Kidney epithelial cell (primary cell): ENCODE results near the gene ADCY2. TPM values are rescaled to one million over a fixed set of nuclear protein-coding genes. Genes with fewer than 3 reads are reported as not detected.
"Not testable (repeated sequence)": the region's sequence is repeated elsewhere in the genome, so short reads cannot be mapped to it uniquely, and the experiment has no call there.

ENCODE experiments used
- DNase-seq: peaks from one replicate; pipeline ENCODE4 v3.0.0-alpha.2; 2010; ENCODE audit warnings: low read depth
- H3K27me3 ChIP-seq: 2 replicates; pipeline ENCODE4 v1.6.0; 2011; ENCODE audit warnings: low read length; ENCODE audit not compliant: control insufficient read depth, insufficient read depth
- H3K36me3 ChIP-seq: 2 replicates; pipeline ENCODE4 v1.5.1; 2011; ENCODE audit warnings: low read length; ENCODE audit not compliant: control insufficient read depth, insufficient read depth
- H3K4me3 ChIP-seq: 2 replicates; pipeline ENCODE4 v1.5.1; 2011; ENCODE audit warnings: low read depth, mild to moderate bottlenecking, control low read depth, low read length
- total RNA-seq: library from RNA; depleted of rRNA; stranded (reverse); fragments of >200 nt; gene quantifications from 2 replicates; pipeline ENCODE4 v1.2.3, GENCODE V29; 2015
- TF ChIP-seq, protein P1 (sequence below): IDR thresholded peaks from 2 replicates; pipeline ENCODE4 v1.5.1; 2011; ENCODE audit warnings: mild to moderate bottlenecking, moderate library complexity, low read length, control low read depth, inconsistent platforms; ENCODE audit not compliant: insufficient read depth, poor library complexity, severe bottlenecking

Gene ADCY2
- total RNA-seq, 1 donor from 2014 or later, result 0.25 TPM

DNA sequence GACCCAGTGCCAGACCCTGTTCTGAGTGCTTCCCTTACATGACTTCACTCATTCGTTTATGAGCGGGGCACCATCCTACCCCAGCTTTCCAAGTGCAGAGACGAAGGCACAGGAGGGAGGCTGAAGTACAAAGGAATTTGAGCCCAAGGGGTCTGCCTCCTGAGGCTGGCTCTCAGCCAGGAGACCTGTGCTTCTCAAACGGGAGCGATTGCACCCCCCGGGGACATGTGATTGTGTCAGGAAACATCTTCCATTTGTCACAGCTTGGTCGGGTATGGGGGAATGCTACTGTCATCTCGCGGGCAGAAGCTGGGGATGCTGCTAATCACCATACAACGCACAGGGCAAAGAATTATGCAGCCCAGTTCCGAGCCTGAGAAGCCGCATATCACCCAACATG is 23.9 kb downstream of the ADCY2 start:
- TF ChIP-seq, protein P1, sequence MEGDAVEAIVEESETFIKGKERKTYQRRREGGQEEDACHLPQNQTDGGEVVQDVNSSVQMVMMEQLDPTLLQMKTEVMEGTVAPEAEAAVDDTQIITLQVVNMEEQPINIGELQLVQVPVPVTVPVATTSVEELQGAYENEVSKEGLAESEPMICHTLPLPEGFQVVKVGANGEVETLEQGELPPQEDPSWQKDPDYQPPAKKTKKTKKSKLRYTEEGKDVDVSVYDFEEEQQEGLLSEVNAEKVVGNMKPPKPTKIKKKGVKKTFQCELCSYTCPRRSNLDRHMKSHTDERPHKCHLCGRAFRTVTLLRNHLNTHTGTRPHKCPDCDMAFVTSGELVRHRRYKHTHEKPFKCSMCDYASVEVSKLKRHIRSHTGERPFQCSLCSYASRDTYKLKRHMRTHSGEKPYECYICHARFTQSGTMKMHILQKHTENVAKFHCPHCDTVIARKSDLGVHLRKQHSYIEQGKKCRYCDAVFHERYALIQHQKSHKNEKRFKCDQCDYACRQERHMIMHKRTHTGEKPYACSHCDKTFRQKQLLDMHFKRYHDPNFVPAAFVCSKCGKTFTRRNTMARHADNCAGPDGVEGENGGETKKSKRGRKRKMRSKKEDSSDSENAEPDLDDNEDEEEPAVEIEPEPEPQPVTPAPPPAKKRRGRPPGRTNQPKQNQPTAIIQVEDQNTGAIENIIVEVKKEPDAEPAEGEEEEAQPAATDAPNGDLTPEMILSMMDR, result no peak
- no peak overlapping the region for H3K4me3 ChIP-seq
- no peak for DNase-seq
- H3K36me3 ChIP-seq, result no peaks in the 10 kb centered on the region
- no peaks in the 10 kb centered on the region for H3K27me3 ChIP-seq

DNA sequence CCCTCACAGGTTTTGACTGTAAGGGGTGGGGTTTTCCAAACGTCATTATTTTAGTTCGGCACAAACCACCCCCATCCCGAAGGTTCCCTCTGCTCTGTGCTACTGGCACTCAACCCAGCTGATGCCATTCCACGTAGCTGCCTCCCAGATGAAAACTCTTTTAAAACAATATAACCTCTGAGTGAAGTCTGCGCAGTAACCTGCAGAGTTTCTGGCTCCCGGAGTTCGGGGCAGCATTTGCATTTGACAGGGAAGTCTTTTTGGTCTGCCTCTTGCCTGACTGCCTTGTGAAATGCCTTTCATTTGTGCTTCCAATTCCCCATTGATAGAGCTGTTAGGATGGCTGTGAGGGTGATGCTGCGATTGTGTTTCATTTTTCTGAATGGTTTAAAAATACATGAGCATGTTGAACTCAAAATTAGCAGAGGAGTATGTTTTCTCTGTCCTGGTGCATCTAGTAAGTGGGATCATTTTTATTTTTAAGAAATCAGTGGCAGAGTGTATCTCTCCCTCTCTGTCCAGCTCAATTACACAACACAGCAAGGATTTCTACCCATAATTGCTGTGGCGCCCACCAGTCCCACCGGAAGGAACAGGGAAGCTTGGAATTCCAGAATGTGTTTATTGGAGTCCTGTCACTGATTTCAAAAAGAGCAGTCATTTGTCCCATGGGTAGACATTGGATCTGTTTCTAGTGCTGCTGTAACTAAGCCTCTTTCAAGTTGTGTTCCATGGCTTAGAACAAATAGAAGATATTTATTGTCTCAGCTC is 24.8 kb downstream of the ADCY2 start:
- no peak for DNase-seq
- no peak overlapping the region for H3K4me3 ChIP-seq
- H3K27me3 ChIP-seq, result no peaks in the 10 kb centered on the region
- TF ChIP-seq, protein P1, result no peak
- no peaks in the 10 kb centered on the region for H3K36me3 ChIP-seq

DNA sequence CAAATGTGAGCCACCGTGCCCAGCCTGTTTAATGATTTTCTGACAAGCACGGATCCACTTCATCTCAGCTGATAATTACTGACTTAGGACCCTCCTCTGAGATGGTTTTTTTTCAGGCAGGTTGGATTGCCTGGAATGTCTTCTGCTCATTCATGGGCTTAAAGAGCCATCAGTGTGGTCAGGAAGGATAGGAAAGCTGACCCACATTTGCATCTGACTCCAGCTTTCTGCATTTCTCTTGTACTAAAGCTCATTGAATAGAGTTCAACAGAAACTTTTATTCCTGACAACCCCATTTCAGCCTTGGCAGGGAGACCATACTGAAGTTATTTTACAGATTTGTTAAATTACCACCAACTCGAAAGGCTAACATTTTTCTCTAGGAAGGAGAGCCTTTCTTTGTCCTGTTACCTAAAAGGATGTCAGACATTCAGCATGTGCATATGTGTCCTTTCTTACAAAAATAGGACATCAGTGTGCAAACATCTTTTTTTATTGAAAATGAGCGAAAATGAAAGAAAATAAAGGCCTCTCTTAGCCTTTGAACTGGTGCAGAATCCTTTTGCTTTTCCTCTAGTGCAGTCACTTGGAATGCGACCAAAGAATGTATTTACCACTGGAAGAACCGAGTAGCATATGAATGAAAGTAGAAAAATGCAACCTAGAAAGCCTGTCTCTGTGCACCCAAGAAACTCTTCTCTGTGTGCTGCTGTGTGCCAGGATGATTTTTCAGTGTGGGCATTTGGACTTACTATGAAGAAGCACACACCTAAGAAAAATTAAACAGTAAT is 26.6 kb downstream of the ADCY2 start:
- no peak for DNase-seq
- Histone ChIP-seq H3K27me3 (no peaks in the 10 kb centered on the region), H3K36me3 (no peaks in the 10 kb centered on the region), H3K4me3 (no peak overlapping the region)
- TF ChIP-seq, protein P1, result no peak

DNA sequence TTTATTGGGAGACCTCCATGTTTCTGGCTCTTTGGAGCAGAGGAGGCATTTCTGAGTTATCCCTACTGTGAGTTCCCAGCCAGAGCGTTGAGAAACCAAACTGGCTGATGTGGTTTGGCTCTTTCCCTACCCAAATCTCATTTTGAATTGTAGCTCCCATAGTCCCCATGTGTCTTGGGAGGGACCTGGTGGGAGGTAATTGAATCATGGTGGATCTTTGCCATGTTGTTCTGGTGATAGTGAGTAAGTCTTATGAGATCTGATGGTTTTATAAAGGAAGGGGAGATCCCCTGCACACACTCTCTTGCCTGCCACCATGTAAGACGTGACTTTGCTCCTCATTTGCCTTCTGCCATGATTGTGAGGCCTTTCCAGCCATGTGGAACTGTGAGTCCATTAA is 27.3 kb downstream of the ADCY2 start:
- not testable (repeated sequence) for H3K27me3 ChIP-seq, H3K36me3 ChIP-seq, DNase-seq, H3K4me3 ChIP-seq

DNA sequence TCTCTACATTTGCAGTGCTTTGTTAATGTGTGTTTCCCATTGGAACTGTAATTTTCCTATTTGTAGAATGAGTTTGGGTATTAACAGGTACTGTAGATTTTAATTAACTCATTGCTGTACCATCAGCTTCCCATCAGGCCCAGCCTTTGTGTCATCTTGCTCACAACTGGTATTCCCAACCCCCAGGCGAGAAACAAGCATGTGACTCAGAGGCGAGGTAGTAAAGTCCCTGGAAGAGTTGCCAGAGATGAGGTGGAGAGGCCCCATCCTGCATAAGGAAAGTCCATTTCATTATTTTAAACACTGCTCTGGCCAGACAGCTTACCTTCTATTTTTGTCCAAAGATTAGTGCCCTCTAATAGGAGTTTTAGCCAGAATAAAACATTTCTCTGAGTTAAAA is 29.9 kb downstream of the ADCY2 start:
- no peak overlapping the region for H3K4me3 ChIP-seq
- DNase-seq, result no peak
- H3K27me3 ChIP-seq, result no peaks in the 10 kb centered on the region
- TF ChIP-seq, protein P1, result no peak
- no peaks in the 10 kb centered on the region for H3K36me3 ChIP-seq

DNA sequence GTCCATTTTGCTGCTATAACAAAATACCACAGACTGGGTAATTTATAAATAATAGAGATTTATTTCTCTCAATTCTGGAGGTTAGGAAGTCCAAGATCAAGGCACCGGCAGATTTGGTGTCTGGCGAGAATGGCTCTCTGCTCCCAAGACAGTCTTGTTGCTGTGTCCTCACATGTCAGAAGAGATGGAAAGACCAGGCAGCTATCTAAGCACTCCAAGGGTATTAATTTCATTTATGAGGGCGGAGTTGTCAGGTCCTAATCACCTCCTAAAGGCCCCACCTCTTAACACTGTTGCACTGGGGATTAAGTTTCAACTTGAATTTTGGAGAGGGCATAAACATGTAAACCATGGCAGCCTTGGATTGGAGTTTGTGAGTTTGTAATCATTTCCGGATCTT is 30.3 kb downstream of the ADCY2 start:
- TF ChIP-seq, protein P1, result no peak
- H3K27me3 ChIP-seq, result no peaks in the 10 kb centered on the region
- DNase-seq, result no peak
- H3K36me3 ChIP-seq, result no peaks in the 10 kb centered on the region
- H3K4me3 ChIP-seq, result no peak overlapping the region
